ENCODE measurements around the gene TSHZ2. TPM values are rescaled to one million over a fixed set of nuclear protein-coding genes. Genes with fewer than 3 reads are reported as not detected.

Gene TSHZ2
- total RNA-seq, 1 experiment from 2014 or later, result 0.07 TPM

GRCh38 chr20:53425481-53425880, 453.3 kb downstream of the TSHZ2 start:
- no peaks in the 10 kb centered on the region for H3K79me2 ChIP-seq (ENCODE audit: insufficient read depth, low read length)
- H3K9me3 Mint-ChIP-seq, result peaks cover 0 to 3% of the 10 kb centered on the region in 2 experiments; a peak in 2 of 5 replicates
- H3K4me1 Mint-ChIP-seq, result peaks cover 10 to 12% of the 10 kb centered on the region in 2 experiments
- no peak overlapping the region for H3K4me2 ChIP-seq (ENCODE audit: insufficient read depth, insufficient read length, low read length)
- H3K27me3 Mint-ChIP-seq (ENCODE audit: low read depth), result no peaks in the 10 kb centered on the region; the same call in 1 of the 2 replicates
- no peak overlapping the region for H3T11ph ChIP-seq (ENCODE audit: low read length)
- H2BK5ac ChIP-seq (ENCODE audit: insufficient read length, low read length), result no peak overlapping the region
- H3K9me3 ChIP-seq (ENCODE audit: control insufficient read depth, low read depth, low read length), result no peaks in the 10 kb centered on the region
- no peak overlapping the region for H2BK15ac ChIP-seq (ENCODE audit: low read depth, low read length)
- H2BK120ac ChIP-seq (ENCODE audit: low read depth, low read length, poor library complexity, severe bottlenecking), result no peak overlapping the region
- H3K18ac ChIP-seq (ENCODE audit: insufficient read length, low read depth, low read length), result no peak overlapping the region
- no peak overlapping the region for H3K27ac Mint-ChIP-seq
- no peak overlapping the region for H2AK5ac ChIP-seq (ENCODE audit: insufficient read length, low read length)
- no peak overlapping the region for H3K4me3 Mint-ChIP-seq
- no peak overlapping the region for H2AFZ ChIP-seq (ENCODE audit: low read length)
- no peak for DNase-seq
- H4K8ac ChIP-seq (replicated peaks; ENCODE audit: insufficient read length, low read depth, low read length), result no peak overlapping the region
- no peak overlapping the region for H2BK12ac ChIP-seq (ENCODE audit: insufficient read length, low read depth, low read length)
- H4K91ac ChIP-seq (ENCODE audit: insufficient read length, low read depth, low read length), result no peak overlapping the region
- H3K79me1 ChIP-seq (ENCODE audit: insufficient read depth, low read depth, low read length, poor library complexity, severe bottlenecking), result no peaks in the 10 kb centered on the region
- H3K23me2 ChIP-seq (ENCODE audit: insufficient read length, low read depth, low read length, poor library complexity, severe bottlenecking), result no peaks in the 10 kb centered on the region
- H3K27me3 ChIP-seq (ENCODE audit: insufficient read depth, low read length), result no peaks in the 10 kb centered on the region
- no peak overlapping the region for H4K5ac ChIP-seq (ENCODE audit: insufficient read length, low read depth, low read length)
- H3K4ac ChIP-seq (ENCODE audit: low read depth, low read length), result no peak overlapping the region
- H3K23ac ChIP-seq (ENCODE audit: insufficient read length, low read depth, low read length), result no peak overlapping the region
- no CpG with 5 or more reads among the region's 4 CpGs for WGBS (ENCODE audit: extremely low coverage, insufficient read length, low lambda C conversion rate)
- H3K14ac ChIP-seq (ENCODE audit: insufficient read depth, low read length), result no peak overlapping the region
- no peak overlapping the region for H3K9ac ChIP-seq (ENCODE audit: extremely low read depth, insufficient read length, low read length)
- TF ChIP-seq CTCF (conservative IDR thresholded peaks at IDR 0.05), result no peak
- no peak overlapping the region for H3K56ac ChIP-seq (ENCODE audit: insufficient read length, low read depth, low read length)
- H4K20me1 ChIP-seq (ENCODE audit: control insufficient read depth, insufficient read depth, insufficient read length), result no peaks in the 10 kb centered on the region
- H3K36me3 Mint-ChIP-seq (ENCODE audit: insufficient read depth in 1 of 3, low read depth in 3 of 3), result no peaks in the 10 kb centered on the region
- H3K27ac ChIP-seq (ENCODE audit: insufficient read length, low read depth, low read length), result no peak overlapping the region
- H2BK20ac ChIP-seq (ENCODE audit: low read depth, low read length, poor library complexity, severe bottlenecking), result no peak overlapping the region
- H3K4me1 ChIP-seq (ENCODE audit: insufficient read depth, low read length), result no peaks in the 10 kb centered on the region; the same call in 1 of the 2 replicates

Data from H9 (cell line).